HG03280 (cell line): ENCODE measurements around the gene RYR2.
"Not testable (repeated sequence)": the region's sequence is repeated elsewhere in the genome, so short reads cannot be mapped to it uniquely, and the experiment has no call there.

Source experiments
- ATAC-seq: cut with Tn5 transposase; IDR thresholded peaks from one replicate; pipeline ENCODE4 v1.9.1; 2021; ENCODE audit warnings: mild to moderate bottlenecking, moderate library complexity; ENCODE audit not compliant: unreplicated experiment

RYR2 gene

DNA sequence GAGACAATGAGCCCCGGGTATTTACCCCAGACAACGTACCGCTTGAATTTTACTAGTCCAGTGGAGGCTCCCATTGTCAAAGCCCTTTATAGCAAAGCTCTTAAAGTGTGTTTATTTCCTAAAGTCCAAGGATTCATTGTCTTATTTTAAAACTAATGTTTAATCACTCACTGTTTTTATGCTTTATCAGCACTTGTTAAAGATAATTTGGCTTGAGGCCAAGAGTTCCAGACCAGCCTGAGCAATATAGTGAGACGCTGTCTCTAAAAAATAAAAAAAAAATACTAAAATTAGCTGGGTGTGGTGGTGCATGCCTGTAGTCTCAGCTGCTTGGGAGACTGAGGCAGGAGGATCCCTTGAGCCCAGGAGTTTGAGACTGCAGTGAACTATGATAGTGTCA is 202.8 kb downstream of the RYR2 start:
- ATAC-seq: no peak

DNA sequence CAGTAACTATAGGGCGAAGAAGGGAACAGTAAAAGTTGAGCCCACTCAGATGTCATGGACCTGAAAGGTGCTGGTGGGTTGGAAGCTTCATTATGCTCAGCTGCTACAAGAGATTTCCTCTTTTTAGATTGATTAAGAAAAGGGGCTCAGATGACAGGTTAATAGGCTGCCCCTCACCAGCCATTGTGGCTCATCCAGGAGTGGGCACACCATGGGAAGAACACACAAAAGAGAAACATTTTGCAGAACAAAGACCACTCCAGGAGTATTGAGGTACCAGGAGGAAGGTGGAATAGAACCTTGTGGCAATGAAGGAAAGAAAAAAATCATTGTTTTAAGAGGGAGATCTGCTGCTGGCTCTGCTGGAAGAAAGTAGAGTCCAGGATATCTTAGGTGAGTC is 205.5 kb downstream of the RYR2 start:
- ATAC-seq: no peak

DNA sequence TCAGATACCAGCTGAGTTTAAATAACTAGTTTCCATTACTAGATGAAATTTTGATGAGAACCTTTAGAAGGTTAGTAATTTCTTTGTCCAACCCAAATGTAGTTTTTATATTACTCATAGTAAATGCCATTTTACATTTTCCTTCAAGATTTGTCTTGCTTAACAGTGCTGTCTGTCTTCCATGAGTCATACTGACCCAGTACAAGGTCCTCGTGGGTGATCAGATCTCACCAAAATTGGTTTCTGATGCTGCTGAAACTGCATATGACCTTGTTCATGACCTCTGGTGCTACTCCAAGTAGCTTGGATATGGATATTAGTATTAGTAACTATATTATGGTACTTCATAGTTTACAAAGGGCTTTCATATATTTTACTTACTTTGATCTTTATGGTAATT is 207.1 kb downstream of the RYR2 start:
- ATAC-seq: no peak

DNA sequence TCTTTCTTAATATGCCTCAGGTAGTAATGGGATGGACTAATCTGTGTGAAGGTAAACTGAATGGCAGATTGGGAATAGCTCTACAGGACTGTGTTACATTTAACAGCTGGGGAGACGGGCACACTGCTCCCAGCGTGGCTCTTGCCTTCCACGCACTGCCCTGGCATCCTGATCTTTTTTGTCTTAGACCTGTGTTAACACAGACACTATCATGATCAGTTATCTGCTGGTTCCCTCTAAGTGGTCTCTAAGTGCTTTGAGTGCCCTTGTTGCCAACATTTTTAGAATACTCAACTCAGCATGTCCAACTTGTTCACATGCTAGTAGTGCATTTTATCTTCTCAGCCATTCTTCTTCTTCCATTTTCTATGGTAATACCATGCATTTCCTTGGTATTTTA is 208.1 kb downstream of the RYR2 start:
- no peak for ATAC-seq

DNA sequence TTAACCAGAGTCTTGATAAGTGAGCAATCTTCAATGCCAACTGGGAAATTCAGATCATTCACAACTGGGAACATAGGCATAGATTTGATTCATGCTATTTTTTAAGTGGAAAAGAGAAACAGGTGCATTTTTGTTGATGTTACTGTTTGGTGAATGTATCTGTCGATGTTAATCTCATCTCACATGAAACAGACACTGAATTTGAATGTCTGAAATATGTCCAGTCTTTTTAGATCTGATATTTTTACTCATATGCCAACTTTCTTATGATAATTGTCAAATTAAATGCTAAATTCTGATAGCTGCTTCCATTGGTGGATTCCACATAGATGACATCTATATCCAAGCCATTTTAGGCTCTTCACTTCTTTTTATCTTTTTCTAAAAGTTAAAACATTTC is 213.1 kb downstream of the RYR2 start:
- ATAC-seq: no peak

DNA sequence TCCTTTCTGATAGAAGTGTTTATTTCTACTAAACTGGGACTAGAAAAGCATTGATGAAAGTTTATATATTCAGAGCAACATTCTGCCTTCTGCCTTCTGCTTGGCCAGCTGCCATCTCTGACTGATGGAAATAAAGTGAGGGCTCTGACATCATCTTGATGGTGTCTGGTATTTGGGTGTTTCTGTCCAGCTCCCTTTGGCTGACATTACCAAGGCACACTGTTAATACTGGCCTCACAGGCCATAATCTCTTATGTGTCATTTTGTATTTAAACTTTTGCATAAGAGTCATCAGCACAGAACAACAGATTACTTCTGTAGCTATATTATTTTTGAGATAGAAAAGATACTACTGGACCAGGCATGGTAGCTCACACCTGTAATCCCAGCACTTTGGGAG is 216.9 kb downstream of the RYR2 start:
- no peak for ATAC-seq

DNA sequence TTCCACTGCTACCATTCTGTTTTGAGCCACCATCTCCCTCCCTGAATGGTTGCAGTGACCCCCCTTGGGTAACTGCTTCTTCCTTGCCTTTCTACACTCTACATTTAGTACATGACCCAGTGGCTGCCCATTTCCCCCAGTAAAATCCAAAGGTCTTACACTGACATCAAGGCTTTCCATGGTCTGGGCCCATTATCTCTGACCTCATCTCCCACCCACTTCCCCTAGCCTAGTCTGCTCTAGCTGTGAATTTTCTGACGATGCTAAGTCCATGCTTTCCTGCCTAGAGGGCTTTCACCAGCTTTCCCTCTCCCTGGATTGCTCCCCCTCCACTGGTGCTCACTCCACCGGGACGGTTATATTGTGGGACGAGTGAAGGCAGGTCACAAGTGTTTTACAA is 219.2 kb downstream of the RYR2 start:
- ATAC-seq: no peak

DNA sequence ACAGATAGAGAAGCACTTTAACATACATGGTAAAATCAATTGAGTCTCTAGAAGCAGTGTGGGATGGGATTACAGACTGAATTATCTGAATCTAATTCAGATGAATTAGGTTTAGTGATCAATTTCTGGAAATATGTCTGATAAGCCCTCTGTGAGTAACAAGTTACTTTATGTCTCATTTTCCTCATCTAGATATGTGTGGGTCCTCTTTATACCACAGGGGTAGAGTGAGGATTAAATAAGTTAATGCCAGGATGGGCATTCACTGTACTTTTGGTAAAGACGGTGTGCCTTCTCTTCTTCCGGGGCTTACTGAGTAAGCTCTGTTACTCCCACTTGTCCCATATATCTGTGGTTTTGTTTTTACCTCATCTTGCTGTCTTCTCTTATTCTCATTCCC is 225.8 kb downstream of the RYR2 start:
- no peak for ATAC-seq

DNA sequence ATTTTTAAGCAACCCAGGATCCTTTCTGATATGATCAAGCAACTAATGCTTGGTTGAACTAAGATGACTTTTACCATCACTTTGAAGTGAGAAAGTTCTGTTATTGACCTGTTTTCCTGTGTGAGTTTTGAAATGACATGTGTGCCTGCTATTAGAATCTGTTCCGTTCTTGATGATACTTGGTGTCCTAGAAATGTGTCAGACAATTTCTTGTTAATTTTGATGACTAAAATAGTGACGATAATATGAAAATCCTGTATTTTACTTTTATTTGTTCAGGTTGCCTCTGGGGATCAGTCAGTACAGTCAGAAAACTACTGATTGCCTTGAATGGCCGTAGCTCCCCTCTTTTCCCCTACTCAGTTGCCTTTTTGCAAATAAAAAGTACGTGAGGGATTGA is 228.0 kb downstream of the RYR2 start:
- ATAC-seq: no peak

DNA sequence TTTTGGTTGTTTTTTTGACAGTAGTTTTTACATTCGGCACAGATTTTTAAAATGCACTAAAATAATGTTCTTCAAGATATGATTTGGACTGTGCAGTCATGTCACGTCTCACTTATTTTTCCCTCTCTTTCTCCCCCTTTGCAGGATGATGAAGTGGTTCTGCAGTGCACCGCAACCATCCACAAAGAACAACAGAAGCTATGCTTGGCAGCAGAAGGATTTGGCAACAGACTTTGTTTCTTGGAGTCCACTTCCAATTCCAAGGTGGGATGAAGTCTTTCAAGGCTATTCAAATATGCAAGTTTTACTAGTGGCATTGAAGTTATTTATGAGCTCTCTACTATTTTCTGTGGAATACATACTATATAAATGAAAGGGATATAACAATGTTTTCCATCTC is 228.4 kb downstream of the RYR2 start:
- no peak for ATAC-seq

DNA sequence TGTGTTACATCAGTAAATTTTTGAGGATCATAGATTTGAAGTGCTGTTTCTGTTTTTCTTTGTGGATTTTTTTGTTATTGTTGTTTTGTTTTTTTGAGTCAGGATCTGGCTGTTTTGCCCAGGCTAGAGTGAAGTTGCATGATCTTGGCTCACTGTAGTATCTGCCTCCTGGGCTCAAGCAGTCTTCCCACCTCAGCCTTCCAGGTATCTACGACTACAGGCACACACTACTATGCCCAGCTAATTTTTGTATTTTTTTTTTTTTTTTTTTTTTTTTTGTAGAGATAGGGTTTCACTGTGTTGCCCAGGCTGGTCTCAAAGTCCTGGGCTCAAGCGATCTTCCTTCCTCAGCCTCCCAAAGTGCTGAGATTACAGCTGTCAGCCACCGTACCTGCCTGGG is 236.0 kb downstream of the RYR2 start:
- not testable (repeated sequence) for ATAC-seq

DNA sequence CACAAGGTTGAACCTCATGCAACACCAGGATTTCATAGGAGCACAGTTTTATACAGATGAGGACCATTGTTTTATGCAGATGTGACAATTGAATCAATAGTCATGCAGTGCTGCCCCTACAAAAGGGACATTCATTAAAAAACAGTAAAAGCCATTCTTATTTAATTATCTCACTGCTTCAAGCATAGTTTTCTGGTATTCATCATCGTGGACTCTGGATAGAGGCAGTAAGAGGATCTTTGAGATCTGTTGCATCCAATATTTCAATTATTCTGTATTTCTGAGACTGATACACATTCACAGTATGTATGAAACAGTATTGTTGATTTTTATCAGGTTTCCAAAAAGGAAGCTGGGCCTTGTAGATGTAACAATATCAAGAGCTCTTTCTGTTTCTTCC is 237.6 kb downstream of the RYR2 start:
- no peak for ATAC-seq

DNA sequence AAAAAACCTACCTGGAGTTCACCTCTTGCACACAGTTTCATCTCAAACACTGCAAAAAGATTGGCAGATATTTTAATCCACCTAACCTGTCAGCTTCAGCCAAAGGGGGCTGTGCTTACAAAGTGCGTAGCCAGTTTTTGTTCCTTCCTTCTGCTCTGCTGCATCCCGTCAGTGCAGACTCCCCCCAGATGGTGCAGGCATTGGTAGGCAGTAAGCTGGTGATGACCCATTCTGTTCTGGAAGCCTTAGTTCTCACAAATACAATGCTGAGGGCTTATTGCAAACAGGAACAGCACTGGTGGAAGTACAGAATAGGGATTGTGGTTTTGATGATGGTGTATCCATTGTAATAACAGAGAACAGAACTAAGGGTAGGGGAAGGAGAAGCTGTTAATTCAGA is 239.5 kb downstream of the RYR2 start:
- no peak for ATAC-seq

DNA sequence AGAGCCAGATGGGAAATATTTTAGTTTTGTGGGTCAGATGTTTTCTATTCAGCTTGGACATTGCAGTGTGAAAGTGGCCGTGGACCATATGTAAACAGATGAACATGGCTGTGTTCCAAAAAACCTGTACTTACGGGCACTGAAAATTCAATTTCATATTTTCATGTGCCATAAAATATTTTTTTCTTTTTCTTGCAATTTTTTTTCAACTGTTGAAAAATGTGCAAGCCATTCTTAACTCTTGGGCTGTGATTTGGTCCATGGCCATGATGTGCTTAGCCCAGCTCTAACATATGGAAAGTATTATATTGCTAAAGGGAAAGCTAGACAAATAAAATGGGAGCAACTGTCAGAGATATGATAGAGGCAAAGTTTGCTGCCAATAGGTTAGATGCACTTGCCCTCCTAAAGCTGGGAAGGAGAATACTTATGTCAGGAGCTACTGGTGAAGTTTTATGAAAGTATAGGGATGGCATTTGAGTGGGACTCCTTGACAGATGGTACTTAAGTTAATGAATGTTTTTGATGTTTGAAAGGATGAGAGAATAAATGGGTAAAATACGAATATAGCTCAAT is 240.3 kb downstream of the RYR2 start:
- ATAC-seq: no peak

DNA sequence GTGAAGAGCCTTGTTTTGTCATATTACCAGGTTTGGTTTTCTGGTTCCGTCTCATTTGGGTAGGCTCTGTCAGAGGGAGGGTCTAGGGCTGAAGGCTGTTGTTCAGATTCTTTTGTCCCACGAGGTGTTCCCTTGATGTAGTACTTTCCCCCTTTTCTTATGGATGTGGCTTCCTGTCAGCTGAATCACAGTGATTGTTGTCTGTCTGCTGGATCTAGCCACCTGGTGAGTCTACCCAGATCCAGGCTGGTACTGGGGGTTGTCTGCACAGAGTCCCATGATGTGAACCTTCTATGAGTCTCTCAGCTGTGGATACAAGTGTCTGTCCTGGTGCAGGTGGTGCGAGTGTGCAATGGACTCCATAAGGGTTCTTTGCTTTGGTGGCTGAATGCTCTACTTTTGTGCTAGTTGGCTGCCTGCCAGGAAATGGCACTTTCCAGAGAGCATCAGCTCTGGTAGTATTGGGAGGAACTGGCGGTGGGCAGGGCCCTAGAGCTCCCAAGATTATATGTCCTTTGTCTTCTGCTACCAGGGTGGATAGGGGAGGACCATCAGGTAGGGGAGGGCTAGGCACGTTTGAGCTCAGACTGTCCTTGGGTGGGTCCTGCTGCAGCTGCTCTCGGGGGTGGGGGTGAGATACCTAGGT is 246.0 kb downstream of the RYR2 start:
- no peak for ATAC-seq

DNA sequence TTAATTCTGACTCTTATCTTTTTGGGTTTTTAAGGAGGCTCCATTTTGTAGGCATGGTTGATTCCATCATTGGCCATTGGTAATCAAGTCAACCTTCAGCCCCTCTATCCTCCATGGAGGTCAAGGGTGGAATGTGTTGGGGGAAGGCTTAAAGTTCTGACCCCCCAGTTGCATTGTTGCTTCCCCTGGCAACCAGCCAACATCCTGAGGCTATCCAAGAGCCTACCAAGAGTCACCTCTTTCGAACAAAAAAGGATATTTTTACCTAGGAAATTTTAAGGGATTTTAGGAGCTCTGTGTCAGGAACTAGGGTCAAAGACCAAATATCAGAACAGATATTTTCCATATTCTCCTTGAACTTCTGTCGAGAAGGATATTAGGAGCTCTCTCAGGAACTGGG is 251.8 kb downstream of the RYR2 start:
- ATAC-seq: no peak

DNA sequence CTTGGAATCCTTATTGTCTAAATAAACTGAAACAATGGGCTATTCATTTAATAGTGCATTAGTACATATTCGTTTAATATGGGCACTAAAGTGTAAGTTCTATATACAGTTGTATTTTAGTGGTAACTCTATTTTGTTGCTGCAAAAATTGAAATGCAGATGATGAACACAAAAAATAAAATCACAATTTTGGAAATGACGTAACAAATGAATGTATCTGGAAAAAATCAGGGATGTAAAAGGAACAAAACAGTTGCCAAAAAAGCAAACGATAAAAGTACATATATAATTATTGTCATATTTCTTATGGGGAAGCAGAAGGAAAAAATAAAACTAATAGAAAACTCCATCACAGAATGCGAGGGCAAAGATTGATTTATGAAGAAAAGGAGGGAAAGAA is 254.9 kb downstream of the RYR2 start:
- no peak for ATAC-seq

DNA sequence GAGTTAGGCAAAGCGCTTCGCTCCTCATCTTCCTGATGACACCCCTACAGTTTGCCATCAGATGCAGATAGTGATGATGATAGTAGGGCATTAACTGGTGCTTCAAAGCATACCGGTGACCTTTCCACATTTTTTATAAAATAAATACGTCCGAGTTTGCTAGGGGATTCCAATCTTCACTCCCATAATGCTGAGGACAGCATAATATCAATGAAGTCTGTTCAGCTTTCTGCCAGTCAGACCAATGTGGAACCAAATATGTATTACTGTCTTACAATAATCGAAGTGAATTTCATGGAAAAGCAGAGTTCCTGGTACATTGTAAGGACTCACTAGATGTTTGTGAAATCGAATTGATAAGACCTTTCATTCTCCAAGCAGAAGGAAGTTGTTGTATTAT is 258.7 kb downstream of the RYR2 start:
- no peak for ATAC-seq

DNA sequence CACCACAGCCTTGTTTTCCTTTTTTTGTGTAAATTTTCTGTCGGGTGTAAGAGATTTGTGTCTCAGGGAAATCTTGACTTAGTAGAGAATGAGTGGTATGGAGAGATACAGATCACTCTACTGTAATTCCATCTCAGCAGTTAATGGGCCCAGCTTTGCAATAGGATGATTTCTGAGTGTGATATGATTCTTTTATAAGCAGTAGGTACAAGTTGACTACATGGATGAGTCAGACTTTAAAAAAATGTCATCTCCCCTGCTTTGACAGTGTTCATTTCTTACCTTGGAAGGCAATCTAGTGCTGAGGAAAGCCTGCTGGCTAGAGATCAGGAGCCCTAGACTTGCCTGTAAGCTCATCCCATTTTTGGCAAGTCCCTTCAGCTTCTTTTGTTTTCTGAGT is 261.9 kb downstream of the RYR2 start:
- ATAC-seq: no peak

DNA sequence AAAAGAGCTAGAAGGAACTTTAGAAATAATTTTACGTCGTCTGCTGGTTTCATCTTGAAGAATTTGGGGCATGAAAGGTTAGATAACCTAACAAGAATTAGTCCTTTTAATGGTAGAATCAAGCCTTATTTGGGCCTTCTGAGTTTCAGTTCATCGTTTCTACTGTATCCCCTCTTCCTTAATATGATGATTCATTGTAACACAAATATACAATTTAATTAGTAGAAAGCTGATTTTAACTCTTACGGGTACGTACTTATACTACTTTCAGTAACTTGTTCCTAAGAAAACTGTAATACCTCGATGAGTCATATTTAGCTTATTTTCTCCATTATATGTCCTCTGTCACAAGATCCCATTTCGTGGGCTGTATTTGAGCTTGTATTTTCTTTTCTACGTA is 264.7 kb downstream of the RYR2 start:
- ATAC-seq: no peak

DNA sequence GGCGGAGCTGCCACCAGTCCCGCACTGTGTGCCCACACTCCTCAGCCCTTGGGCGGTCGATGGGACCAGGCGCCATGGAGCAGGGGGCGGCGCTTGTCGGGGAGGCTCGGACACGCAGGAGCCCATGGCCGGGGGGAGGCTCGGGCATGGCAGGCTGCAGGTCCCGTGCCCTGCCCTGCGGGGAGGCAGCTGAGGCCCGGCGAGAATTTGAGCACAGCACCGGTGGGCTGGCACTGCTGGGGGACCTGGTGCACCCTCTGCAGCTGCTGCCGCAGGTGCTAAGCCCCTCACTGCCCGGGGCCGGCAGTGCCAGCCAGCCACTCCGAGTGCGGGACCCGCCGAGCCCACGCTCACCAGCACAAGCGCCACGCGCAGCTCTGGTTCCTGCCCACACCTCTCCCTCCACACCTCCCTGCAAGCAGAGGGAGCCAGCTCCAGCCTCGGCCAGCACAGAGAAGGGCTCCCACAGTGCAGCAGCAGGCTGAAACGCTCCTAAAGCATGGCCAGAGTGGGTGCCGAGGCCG is 267.7 kb downstream of the RYR2 start:
- no peak for ATAC-seq

DNA sequence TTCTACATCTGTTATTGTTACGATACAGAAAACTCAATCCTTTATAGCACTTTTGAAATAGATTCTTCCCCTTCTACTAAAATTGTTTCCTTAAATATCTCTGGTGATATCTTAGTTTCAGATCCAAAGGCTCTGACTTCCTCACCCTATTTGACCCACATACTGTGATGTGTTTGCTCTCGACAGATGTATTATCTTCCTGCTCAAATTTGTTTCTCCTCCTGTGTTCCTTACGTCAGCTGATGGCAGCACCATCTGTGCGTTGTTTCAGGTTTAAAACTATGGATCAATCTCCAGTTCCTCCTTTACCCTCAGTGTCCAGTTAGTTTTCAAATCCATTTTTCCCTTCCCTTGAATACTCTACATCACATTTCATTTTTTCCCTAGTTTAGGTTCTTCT is 274.4 kb downstream of the RYR2 start:
- ATAC-seq: no peak

DNA sequence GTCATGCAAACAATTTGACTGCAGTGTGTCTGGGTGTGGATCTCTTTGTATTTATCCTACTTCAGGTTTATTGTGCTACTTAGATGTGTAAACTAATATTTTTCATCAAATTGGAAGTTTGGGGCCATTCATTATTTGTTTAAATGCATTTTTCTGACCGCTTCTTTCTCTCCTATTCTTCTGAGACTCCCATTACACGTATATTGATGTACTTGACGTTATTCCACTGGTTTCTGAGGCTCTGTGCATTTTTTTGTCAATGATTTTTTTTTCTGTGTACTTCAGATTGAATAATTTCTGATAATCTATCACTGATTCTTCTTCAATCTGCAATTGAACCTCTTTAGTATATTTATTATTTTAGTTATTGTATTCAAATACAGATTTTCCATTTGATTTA is 276.8 kb downstream of the RYR2 start:
- ATAC-seq: no peak
